Mammary epithelial cell (primary cell): ENCODE data around the gene SSBP3.

Experiments
- EZH2 ChIP-seq: IDR thresholded peaks from 2 replicates; pipeline ENCODE4 v1.6.1; 2012; ENCODE audit warnings: low read length, inconsistent platforms, borderline replicate concordance
- TF ChIP-seq, protein P1 (sequence below), 2 donors: IDR thresholded peaks in 1 of 2; conservative IDR thresholded peaks in 1 of 2; 2 replicates each; pipeline ENCODE4 v1.5.1; 2011 to 2012; ENCODE audit warnings: inconsistent platforms in 2 of 2, low read length in 2 of 2, mild to moderate bottlenecking in 2 of 2, control low read depth in 1 of 2, low read depth in 1 of 2; ENCODE audit not compliant: insufficient read depth in 1 of 2; ENCODE audit errors: extremely low read depth in 1 of 2

DNA sequence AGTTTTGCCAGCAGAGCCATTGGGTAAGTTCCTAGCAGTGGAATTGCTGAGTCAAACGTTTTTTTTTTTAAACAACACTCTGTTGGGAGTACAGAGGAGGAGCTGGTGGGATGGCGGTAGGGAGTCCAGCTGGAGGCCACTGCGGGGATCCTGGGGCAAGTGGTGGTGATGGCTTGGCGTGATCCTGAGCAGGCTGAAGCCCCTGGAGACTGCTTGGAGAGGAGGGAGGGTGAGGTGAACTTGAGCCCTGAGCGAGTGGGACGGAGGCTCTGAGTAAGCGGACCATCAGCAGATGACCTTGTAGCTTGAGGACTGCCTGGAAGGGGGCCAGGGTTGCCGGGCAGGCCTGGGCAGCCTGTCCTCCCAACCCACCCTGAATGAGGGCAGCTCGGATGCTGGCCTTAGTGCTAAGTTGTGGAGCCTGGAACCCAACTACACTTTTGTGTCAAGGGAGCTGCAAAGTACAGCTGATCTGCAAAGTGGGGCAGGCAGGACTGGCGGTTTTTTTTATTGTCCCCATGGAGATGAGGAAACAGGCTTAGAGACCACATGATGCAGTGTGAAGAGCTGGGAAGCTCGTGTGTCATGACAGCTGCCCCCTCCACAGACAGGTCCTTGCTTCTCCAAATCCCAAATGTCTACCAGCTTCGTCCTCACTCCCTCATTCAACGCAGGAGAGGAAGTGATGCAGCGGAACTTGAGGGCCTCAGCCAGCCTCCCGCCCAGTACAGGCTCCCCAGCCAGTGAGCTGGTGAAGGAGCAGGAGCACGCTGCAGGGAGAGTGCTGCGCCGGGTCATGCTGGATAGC, 186.0 kb downstream of the SSBP3 start:
- TF ChIP-seq, protein P1, sequence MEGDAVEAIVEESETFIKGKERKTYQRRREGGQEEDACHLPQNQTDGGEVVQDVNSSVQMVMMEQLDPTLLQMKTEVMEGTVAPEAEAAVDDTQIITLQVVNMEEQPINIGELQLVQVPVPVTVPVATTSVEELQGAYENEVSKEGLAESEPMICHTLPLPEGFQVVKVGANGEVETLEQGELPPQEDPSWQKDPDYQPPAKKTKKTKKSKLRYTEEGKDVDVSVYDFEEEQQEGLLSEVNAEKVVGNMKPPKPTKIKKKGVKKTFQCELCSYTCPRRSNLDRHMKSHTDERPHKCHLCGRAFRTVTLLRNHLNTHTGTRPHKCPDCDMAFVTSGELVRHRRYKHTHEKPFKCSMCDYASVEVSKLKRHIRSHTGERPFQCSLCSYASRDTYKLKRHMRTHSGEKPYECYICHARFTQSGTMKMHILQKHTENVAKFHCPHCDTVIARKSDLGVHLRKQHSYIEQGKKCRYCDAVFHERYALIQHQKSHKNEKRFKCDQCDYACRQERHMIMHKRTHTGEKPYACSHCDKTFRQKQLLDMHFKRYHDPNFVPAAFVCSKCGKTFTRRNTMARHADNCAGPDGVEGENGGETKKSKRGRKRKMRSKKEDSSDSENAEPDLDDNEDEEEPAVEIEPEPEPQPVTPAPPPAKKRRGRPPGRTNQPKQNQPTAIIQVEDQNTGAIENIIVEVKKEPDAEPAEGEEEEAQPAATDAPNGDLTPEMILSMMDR (conservative IDR thresholded peaks at IDR 0.05 in 1 of 2, IDR thresholded peaks at IDR 0.05 in 1 of 2; ENCODE audit: extremely low read depth in 1 of 2, insufficient read depth in 1 of 2, low read depth in 1 of 2, low read length in 2 of 2), result no peak
- no peak for TF ChIP-seq EZH2
